GM23338 (cell line): ENCODE results near the gene TRPM2. TPM values are rescaled to one million over a fixed set of nuclear protein-coding genes. Genes with fewer than 3 reads are reported as not detected.

ENCODE experiments used
- ATAC-seq: fragments of 200-7000 bp; cut with Tn5 transposase; 3 replicates; pipeline ENCODE4 v1.9.1; 2020
- DNase-seq: peaks from one replicate; pipeline ENCODE4 v3.0.0-alpha.2; 2015; ENCODE audit warnings: low spot score
- H2AFZ ChIP-seq: fragments of 200-600 bp; sonication (generic); 2 replicates; pipeline ENCODE4 v1.8.0; 2016; ENCODE audit warnings: antibody characterized with exemption, mild to moderate bottlenecking, moderate library complexity
- H3F3A ChIP-seq: fragments of 200-600 bp; sonication (generic); replicated peaks from 2 replicates; pipeline ENCODE4 v1.8.0; 2017; ENCODE audit warnings: antibody characterized with exemption, mixed run types, low read depth
- H3K27ac ChIP-seq: fragments of 200-600 bp; sonication (generic); 2 replicates; pipeline ENCODE4 v1.6.1; 2016; ENCODE audit warnings: low read depth
- H3K27me3 ChIP-seq: fragments of 200-600 bp; sonication (generic); 2 replicates; pipeline ENCODE4 v1.8.0; 2016; ENCODE audit warnings: mild to moderate bottlenecking, mixed run types, moderate library complexity; ENCODE audit not compliant: insufficient read depth
- H3K36me3 ChIP-seq: fragments of 200-600 bp; sonication (generic); 2 replicates; pipeline ENCODE4 v1.8.0; 2016; ENCODE audit warnings: mild to moderate bottlenecking; ENCODE audit not compliant: insufficient read depth
- H3K4me1 ChIP-seq: fragments of 200-600 bp; sonication (generic); 2 replicates; pipeline ENCODE4 v1.8.0; 2016; ENCODE audit warnings: mild to moderate bottlenecking, moderate library complexity; ENCODE audit not compliant: insufficient read depth
- H3K4me2 ChIP-seq: fragments of 200-600 bp; sonication (generic); 2 replicates; pipeline ENCODE4 v1.7.1; 2017; ENCODE audit warnings: mixed run types
- H3K4me3 ChIP-seq: fragments of 200-600 bp; sonication (generic); 2 replicates; pipeline ENCODE4 v1.6.1; 2016; ENCODE audit warnings: mixed run types
- H3K79me2 ChIP-seq: fragments of 200-600 bp; sonication (generic); replicated peaks from 2 replicates; pipeline ENCODE4 v1.8.0; 2017; ENCODE audit warnings: mild to moderate bottlenecking; ENCODE audit not compliant: insufficient read depth
- H3K9me2 ChIP-seq: fragments of 200-600 bp; sonication (generic); 2 replicates; pipeline ENCODE4 v1.8.0; 2017; ENCODE audit not compliant: insufficient read depth
- H4K20me1 ChIP-seq: fragments of 200-600 bp; sonication (generic); replicated peaks from 2 replicates; pipeline ENCODE4 v1.8.0; 2017; ENCODE audit warnings: mild to moderate bottlenecking; ENCODE audit not compliant: insufficient read depth
- H3K27ac Mint-ChIP-seq: 2 replicates; pipeline ENCODE4 v1.8.0; 2020; ENCODE audit warnings: inconsistent platforms, mild to moderate bottlenecking, moderate library complexity, mixed read lengths
- H3K27me3 Mint-ChIP-seq: 3 replicates; pipeline ENCODE4 v1.8.0; 2022; ENCODE audit warnings: low read depth, mild to moderate bottlenecking, moderate library complexity, mixed read lengths, inconsistent platforms; ENCODE audit not compliant: insufficient read depth, poor library complexity
- H3K36me3 Mint-ChIP-seq: 3 replicates; pipeline ENCODE4 v1.8.0; 2021; ENCODE audit warnings: low read depth, mild to moderate bottlenecking, inconsistent platforms, moderate library complexity, mixed read lengths
- H3K4me1 Mint-ChIP-seq: 3 replicates; pipeline ENCODE4 v1.8.0; 2020; ENCODE audit warnings: mild to moderate bottlenecking, inconsistent platforms, mixed read lengths
- H3K4me3 Mint-ChIP-seq: 3 replicates; pipeline ENCODE4 v1.8.0; 2021; ENCODE audit warnings: moderate library complexity, mild to moderate bottlenecking, inconsistent platforms, mixed read lengths
- H3K9me3 Mint-ChIP-seq: 3 replicates; pipeline ENCODE4 v1.8.0; 2020; ENCODE audit warnings: moderate library complexity, mild to moderate bottlenecking, inconsistent platforms, mixed read lengths
- CREB1 ChIP-seq: fragments of 250-450 bp; sonication (Bioruptor Pico); IDR thresholded peaks from 2 replicates; pipeline ENCODE4 v1.5.0; 2020; ENCODE audit warnings: low read depth, mild to moderate bottlenecking, moderate library complexity
- EZH2 ChIP-seq: fragments of 200-600 bp; sonication (generic); IDR thresholded peaks from one replicate; pipeline ENCODE4 v1.8.0; 2017; ENCODE audit warnings: antibody characterized with exemption, mild to moderate bottlenecking, low read depth; ENCODE audit not compliant: unreplicated experiment
- JUNB ChIP-seq: IDR thresholded peaks from one replicate; pipeline ENCODE4 v1.6.1; 2016; ENCODE audit warnings: antibody characterized with exemption; ENCODE audit not compliant: unreplicated experiment
- NANOG ChIP-seq: IDR thresholded peaks from 2 replicates; pipeline ENCODE4 v1.6.1; 2016; ENCODE audit warnings: antibody characterized with exemption, borderline replicate concordance
- POLR2AphosphoS5 ChIP-seq: IDR thresholded peaks from 2 replicates; pipeline ENCODE4 v1.6.1; 2016; ENCODE audit warnings: antibody characterized with exemption, low read depth
- STAT1 ChIP-seq: IDR thresholded peaks from one replicate; pipeline ENCODE4 v1.6.1; 2016; ENCODE audit warnings: antibody characterized with exemption; ENCODE audit not compliant: unreplicated experiment
- ZNF114 ChIP-seq: fragments of 250-450 bp; sonication (Bioruptor Pico); IDR thresholded peaks from 2 replicates; pipeline ENCODE4 v1.5.0; 2020; ENCODE audit warnings: mild to moderate bottlenecking, moderate library complexity
- polyA plus RNA-seq: library from polyadenylated mRNA; unstranded; fragments of >200 nt; fragmentation: Nextera tagmentation; extraction: Ambion mirVana; gene quantifications from 2 replicates; pipeline ENCODE4 v1.2.1, GENCODE V29; 2016
- total RNA-seq: library from RNA; depleted of rRNA; stranded (reverse); fragments of >200 nt; shearing (Covaris generic); gene quantifications from 2 replicates; pipeline ENCODE4 v1.2.3, GENCODE V29; 2014
- TF ChIP-seq, protein P1 (sequence below), 2 experiments: fragments of 200-600 bp in 1 of 2; sonication (generic) in 1 of 2; conservative IDR thresholded peaks; 2 replicates each; pipeline versions ENCODE4 v1.5.1 to v1.6.1; 2016 to 2017; ENCODE audit warnings: antibody characterized with exemption in 2 of 2, low read depth in 2 of 2, mild to moderate bottlenecking in 2 of 2, moderate library complexity in 1 of 2
- TF ChIP-seq, protein P2 (sequence below): fragments of 250-450 bp; sonication (Bioruptor Pico); IDR thresholded peaks from 2 replicates; pipeline ENCODE4 v1.5.0; 2020; ENCODE audit warnings: mild to moderate bottlenecking, moderate library complexity
- TF ChIP-seq, protein P3 (sequence below): IDR thresholded peaks from 2 replicates; pipeline ENCODE4 v1.6.1; 2016; ENCODE audit warnings: antibody characterized with exemption

TRPM2 gene
- total and polyA plus RNA-seq, 2 experiments from 2014 or later = 0.53 to 0.83 TPM

DNA sequence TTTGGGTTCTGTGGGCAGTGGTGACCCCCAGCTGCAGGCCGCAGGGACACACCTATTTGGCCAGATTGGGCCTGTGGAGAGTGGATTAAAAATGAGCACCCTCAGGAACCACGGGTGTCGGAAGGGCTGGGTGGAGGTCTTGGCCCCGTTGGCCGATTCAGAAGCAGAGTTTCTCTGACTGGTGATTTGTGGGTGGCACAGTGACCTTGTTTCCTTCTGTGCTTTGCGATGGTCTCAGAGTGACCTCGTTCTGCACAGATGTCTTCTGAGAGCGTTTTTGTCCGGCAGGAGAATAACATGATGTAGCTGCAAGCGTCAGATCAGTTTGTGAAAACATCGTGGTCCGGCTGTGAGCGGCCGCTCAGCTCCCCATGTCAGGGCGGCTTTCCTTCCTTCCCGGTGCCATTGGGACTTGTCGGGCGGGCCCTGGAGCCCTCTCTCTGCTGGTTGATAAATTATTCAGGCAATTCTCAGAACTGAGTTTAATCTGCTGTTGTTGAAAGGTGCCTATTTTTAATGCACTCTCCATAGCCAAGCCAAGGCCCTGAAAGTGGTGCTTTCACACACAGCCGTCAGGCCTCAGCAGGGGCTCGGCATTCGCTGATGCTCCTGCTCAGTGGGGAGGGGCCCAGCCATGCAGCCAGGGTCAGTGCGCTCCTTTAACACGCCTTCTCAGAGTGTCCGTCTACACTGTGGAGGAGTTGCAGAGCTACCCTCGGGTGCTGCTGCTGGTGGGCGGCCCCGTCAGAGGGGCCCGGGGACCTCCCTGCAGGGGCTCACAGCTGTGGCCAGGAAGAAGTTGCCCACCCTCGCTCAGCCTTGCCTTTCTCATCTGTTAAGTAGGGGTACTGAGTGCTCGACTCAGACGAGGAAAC lies 26.8 kb downstream of the TRPM2 start:
- H3K79me2 ChIP-seq = no peaks in the 10 kb centered on the region
- Mint-ChIP-seq H3K27ac (no peak overlapping the region), H3K27me3 (peaks cover 6% of the 10 kb centered on the region), H3K36me3 (no peaks in the 10 kb centered on the region; the same call in 2 of the 3 replicates), H3K9me3 (peaks cover 15% of the 10 kb centered on the region), H3K4me3 (no peak overlapping the region), H3K4me1 (peaks cover 15% of the 10 kb centered on the region; the same call in 2 of the 3 replicates)
- no peaks in the 10 kb centered on the region for H3K27me3 ChIP-seq
- H3K9me2 ChIP-seq = peaks cover 2% of the 10 kb centered on the region; the same call in 1 of the 2 replicates
- H3K4me3 ChIP-seq = no peak overlapping the region
- H3K36me3 ChIP-seq = peaks cover 3% of the 10 kb centered on the region; the same call in 1 of the 2 replicates
- H3K4me2 ChIP-seq = no peak overlapping the region
- H3F3A ChIP-seq = no peaks in the 10 kb centered on the region
- TF ChIP-seq JUNB = no peak
- no peak for TF ChIP-seq CREB1 (CRISPR knock-in tag)
- no peak for TF ChIP-seq POLR2AphosphoS5
- no peak for TF ChIP-seq EZH2
- no peak for TF ChIP-seq NANOG
- TF ChIP-seq STAT1 = no peak
- TF ChIP-seq, protein P1, sequence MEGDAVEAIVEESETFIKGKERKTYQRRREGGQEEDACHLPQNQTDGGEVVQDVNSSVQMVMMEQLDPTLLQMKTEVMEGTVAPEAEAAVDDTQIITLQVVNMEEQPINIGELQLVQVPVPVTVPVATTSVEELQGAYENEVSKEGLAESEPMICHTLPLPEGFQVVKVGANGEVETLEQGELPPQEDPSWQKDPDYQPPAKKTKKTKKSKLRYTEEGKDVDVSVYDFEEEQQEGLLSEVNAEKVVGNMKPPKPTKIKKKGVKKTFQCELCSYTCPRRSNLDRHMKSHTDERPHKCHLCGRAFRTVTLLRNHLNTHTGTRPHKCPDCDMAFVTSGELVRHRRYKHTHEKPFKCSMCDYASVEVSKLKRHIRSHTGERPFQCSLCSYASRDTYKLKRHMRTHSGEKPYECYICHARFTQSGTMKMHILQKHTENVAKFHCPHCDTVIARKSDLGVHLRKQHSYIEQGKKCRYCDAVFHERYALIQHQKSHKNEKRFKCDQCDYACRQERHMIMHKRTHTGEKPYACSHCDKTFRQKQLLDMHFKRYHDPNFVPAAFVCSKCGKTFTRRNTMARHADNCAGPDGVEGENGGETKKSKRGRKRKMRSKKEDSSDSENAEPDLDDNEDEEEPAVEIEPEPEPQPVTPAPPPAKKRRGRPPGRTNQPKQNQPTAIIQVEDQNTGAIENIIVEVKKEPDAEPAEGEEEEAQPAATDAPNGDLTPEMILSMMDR (conservative IDR thresholded peaks at IDR 0.05; ENCODE audit: low read depth in 2 of 2) = no peak
- TF ChIP-seq, protein P2, sequence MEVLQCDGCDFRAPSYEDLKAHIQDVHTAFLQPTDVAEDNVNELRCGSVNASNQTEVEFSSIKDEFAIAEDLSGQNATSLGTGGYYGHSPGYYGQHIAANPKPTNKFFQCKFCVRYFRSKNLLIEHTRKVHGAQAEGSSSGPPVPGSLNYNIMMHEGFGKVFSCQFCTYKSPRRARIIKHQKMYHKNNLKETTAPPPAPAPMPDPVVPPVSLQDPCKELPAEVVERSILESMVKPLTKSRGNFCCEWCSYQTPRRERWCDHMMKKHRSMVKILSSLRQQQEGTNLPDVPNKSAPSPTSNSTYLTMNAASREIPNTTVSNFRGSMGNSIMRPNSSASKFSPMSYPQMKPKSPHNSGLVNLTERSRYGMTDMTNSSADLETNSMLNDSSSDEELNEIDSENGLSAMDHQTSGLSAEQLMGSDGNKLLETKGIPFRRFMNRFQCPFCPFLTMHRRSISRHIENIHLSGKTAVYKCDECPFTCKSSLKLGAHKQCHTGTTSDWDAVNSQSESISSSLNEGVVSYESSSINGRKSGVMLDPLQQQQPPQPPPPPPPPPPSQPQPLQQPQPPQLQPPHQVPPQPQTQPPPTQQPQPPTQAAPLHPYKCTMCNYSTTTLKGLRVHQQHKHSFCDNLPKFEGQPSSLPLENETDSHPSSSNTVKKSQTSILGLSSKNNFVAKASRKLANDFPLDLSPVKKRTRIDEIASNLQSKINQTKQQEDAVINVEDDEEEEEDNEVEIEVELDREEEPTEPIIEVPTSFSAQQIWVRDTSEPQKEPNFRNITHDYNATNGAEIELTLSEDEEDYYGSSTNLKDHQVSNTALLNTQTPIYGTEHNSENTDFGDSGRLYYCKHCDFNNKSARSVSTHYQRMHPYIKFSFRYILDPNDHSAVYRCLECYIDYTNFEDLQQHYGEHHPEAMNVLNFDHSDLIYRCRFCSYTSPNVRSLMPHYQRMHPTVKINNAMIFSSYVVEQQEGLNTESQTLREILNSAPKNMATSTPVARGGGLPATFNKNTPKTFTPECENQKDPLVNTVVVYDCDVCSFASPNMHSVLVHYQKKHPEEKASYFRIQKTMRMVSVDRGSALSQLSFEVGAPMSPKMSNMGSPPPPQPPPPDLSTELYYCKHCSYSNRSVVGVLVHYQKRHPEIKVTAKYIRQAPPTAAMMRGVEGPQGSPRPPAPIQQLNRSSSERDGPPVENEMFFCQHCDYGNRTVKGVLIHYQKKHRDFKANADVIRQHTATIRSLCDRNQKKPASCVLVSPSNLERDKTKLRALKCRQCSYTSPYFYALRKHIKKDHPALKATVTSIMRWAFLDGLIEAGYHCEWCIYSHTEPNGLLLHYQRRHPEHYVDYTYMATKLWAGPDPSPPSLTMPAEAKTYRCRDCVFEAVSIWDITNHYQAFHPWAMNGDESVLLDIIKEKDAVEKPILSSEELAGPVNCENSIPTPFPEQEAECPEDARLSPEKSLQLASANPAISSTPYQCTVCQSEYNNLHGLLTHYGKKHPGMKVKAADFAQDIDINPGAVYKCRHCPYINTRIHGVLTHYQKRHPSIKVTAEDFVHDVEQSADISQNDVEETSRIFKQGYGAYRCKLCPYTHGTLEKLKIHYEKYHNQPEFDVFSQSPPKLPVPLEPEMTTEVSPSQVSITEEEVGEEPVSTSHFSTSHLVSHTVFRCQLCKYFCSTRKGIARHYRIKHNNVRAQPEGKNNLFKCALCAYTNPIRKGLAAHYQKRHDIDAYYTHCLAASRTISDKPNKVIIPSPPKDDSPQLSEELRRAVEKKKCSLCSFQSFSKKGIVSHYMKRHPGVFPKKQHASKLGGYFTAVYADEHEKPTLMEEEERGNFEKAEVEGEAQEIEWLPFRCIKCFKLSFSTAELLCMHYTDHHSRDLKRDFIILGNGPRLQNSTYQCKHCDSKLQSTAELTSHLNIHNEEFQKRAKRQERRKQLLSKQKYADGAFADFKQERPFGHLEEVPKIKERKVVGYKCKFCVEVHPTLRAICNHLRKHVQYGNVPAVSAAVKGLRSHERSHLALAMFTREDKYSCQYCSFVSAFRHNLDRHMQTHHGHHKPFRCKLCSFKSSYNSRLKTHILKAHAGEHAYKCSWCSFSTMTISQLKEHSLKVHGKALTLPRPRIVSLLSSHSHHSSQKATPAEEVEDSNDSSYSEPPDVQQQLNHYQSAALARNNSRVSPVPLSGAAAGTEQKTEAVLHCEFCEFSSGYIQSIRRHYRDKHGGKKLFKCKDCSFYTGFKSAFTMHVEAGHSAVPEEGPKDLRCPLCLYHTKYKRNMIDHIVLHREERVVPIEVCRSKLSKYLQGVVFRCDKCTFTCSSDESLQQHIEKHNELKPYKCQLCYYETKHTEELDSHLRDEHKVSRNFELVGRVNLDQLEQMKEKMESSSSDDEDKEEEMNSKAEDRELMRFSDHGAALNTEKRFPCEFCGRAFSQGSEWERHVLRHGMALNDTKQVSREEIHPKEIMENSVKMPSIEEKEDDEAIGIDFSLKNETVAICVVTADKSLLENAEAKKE (CRISPR knock-in tag) = no peak
- TF ChIP-seq, protein P3, sequence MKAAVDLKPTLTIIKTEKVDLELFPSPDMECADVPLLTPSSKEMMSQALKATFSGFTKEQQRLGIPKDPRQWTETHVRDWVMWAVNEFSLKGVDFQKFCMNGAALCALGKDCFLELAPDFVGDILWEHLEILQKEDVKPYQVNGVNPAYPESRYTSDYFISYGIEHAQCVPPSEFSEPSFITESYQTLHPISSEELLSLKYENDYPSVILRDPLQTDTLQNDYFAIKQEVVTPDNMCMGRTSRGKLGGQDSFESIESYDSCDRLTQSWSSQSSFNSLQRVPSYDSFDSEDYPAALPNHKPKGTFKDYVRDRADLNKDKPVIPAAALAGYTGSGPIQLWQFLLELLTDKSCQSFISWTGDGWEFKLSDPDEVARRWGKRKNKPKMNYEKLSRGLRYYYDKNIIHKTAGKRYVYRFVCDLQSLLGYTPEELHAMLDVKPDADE = no peak
- no peak for TF ChIP-seq ZNF114 (CRISPR knock-in tag)
- H4K20me1 ChIP-seq = no peaks in the 10 kb centered on the region
- ATAC-seq (peak; percentile 82), DNase-seq (peak; percentile 19)
- H3K4me1 ChIP-seq = no peaks in the 10 kb centered on the region
- no peak overlapping the region for H3K27ac ChIP-seq
- H2AFZ ChIP-seq = no peak overlapping the region
